HepG2 (cell line): Measurements from ENCODE around the gene STYXL2. TPM values are rescaled to one million over a fixed set of nuclear protein-coding genes. Genes with fewer than 3 reads are reported as not detected.

ENCODE experiments used
- CENPT ChIP-seq: sonication (generic); formaldehyde crosslinking; IDR thresholded peaks from 2 replicates; pipeline ENCODE4 v1.8.0; 2022; ENCODE audit warnings: low read depth, mild to moderate bottlenecking, moderate library complexity, missing genetic modification reagents
- CTCF ChIP-seq: sonication (generic); formaldehyde crosslinking; IDR thresholded peaks from 2 replicates; pipeline ENCODE4 v1.5.0; 2020; ENCODE audit warnings: mild to moderate bottlenecking, missing genetic modification reagents, moderate library complexity
- ETV5 ChIP-seq: IDR thresholded peaks from 2 replicates; pipeline ENCODE4 v1.6.1; 2018; ENCODE audit warnings: missing biosample characterization, missing genetic modification reagents, inconsistent platforms, borderline replicate concordance
- FOSL2 ChIP-seq: sonication (generic); formaldehyde crosslinking; IDR thresholded peaks from 2 replicates; pipeline ENCODE4 v1.4.0; 2020; ENCODE audit warnings: missing genetic modification reagents
- GABPA ChIP-seq, 2 experiments: IDR thresholded peaks; 2 replicates each; pipeline ENCODE4 v1.6.1; 2011 to 2016; ENCODE audit warnings: low read depth in 2 of 2, low read length in 1 of 2, missing biosample characterization in 1 of 2, missing genetic modification characterization in 1 of 2
- HCFC1 ChIP-seq: fragments of 150-350 bp; IDR thresholded peaks from 2 replicates; pipeline ENCODE4 v1.6.1; 2014; ENCODE audit warnings: low read depth, low read length
- HOXA3 ChIP-seq: sonication (generic); formaldehyde crosslinking; IDR thresholded peaks from 2 replicates; pipeline ENCODE4 v1.5.0; 2020; ENCODE audit warnings: missing genetic modification reagents
- MBNL3 ChIP-seq: fragments of 250-450 bp; sonication (Bioruptor Pico); conservative IDR thresholded peaks from 2 replicates; pipeline ENCODE4 v1.8.0; 2022; ENCODE audit warnings: mild to moderate bottlenecking, inconsistent platforms
- MEF2D ChIP-seq: sonication (generic); formaldehyde crosslinking; IDR thresholded peaks from 2 replicates; pipeline ENCODE4 v1.5.1; 2020; ENCODE audit warnings: mild to moderate bottlenecking, missing genetic modification reagents
- SIX4 ChIP-seq: sonication (generic); formaldehyde crosslinking; IDR thresholded peaks from 2 replicates; pipeline ENCODE4 v1.4.0; 2020; ENCODE audit warnings: missing genetic modification reagents
- TP53 ChIP-seq: sonication (generic); formaldehyde crosslinking; conservative IDR thresholded peaks from 2 replicates; pipeline ENCODE4 v1.4.0; 2020; ENCODE audit warnings: missing genetic modification reagents
- ZBTB49 ChIP-seq: sonication (generic); formaldehyde crosslinking; IDR thresholded peaks from 2 replicates; pipeline ENCODE4 v1.4.0; 2020; ENCODE audit warnings: missing genetic modification reagents, borderline replicate concordance
- ZFX ChIP-seq: sonication (generic); formaldehyde crosslinking; IDR thresholded peaks from 2 replicates; pipeline ENCODE4 v1.4.0; 2020; ENCODE audit warnings: mild to moderate bottlenecking, low read depth, missing genetic modification reagents, moderate library complexity
- ZNF142 ChIP-seq: sonication (generic); formaldehyde crosslinking; IDR thresholded peaks from 2 replicates; pipeline ENCODE4 v1.4.0; 2020; ENCODE audit warnings: missing genetic modification reagents
- ZNF20 ChIP-seq: sonication (generic); formaldehyde crosslinking; IDR thresholded peaks from 2 replicates; pipeline ENCODE4 v1.4.0; 2020; ENCODE audit warnings: mild to moderate bottlenecking, moderate library complexity, missing genetic modification reagents
- ZNF251 ChIP-seq: sonication (generic); formaldehyde crosslinking; IDR thresholded peaks from 2 replicates; pipeline ENCODE4 v1.9.0; 2021; ENCODE audit warnings: mild to moderate bottlenecking, missing genetic modification reagents
- ZNF317 ChIP-seq: sonication (generic); formaldehyde crosslinking; IDR thresholded peaks from 2 replicates; pipeline ENCODE4 v1.5.0; 2020; ENCODE audit warnings: mild to moderate bottlenecking, missing genetic modification reagents
- ZNF350 ChIP-seq: sonication (generic); formaldehyde crosslinking; IDR thresholded peaks from 2 replicates; pipeline ENCODE4 v1.4.0; 2020; ENCODE audit warnings: mild to moderate bottlenecking, low read depth, missing genetic modification reagents, borderline replicate concordance
- ZNF567 ChIP-seq: sonication (generic); formaldehyde crosslinking; IDR thresholded peaks from 2 replicates; pipeline ENCODE4 v1.8.1; 2023; ENCODE audit warnings: mild to moderate bottlenecking, missing genetic modification reagents, borderline replicate concordance
- ZNF616 ChIP-seq: sonication (generic); formaldehyde crosslinking; IDR thresholded peaks from 2 replicates; pipeline ENCODE4 v1.5.0; 2020; ENCODE audit warnings: low read depth, mild to moderate bottlenecking, missing genetic modification reagents
- polyA plus RNA-seq, 8 experiments: library from polyadenylated mRNA; depleted of rRNA in 3 of 8; stranded (reverse) in 7 of 8; unstranded in 1 of 8; fragments of >200 nt; fragmentation: Illumina TruSeq in 4 of 8; extraction: Trizol in 4 of 8; gene quantifications; 2 replicates each; pipeline versions ENCODE4 v1.2.1 to v1.2.3, GENCODE V29; 2011 to 2016; ENCODE audit warnings: low read depth in 4 of 8, missing spikeins in 1 of 8, mixed read lengths in 1 of 8; ENCODE audit not compliant: insufficient read depth in 1 of 8
- total RNA-seq, 5 experiments: library from RNA; depleted of rRNA; stranded (reverse); fragments of >200 nt; fragmentation: Illumina TruSeq; extraction: Trizol; gene quantifications; 2 replicates each; pipeline ENCODE4 v1.2.3, GENCODE V29; 2016; ENCODE audit warnings: low read depth in 1 of 5

Gene STYXL2
- total and polyA plus RNA-seq, 2 of the 13 experiments (the other 11 are each of a cell fraction or from before 2014, with no cell fraction given): not detected

- TF ChIP-seq ZNF142: no peak
- TF ChIP-seq ZNF317: no peak
- no peak for TF ChIP-seq ZNF350 (CRISPR knock-in tag)
- TF ChIP-seq HCFC1: no peak
- no peak for TF ChIP-seq ZNF251 (CRISPR knock-in tag)
- TF ChIP-seq TP53 (CRISPR knock-in tag): no peak
- no peak for TF ChIP-seq ZBTB49 (CRISPR knock-in tag)
- TF ChIP-seq CENPT (CRISPR knock-in tag): no peak
- TF ChIP-seq SIX4 (CRISPR knock-in tag): no peak
- no peak for TF ChIP-seq ZNF567 (CRISPR knock-in tag)
- TF ChIP-seq GABPA (IDR thresholded peaks at IDR 0.05; ENCODE audit: low read depth, low read length): no peak
- TF ChIP-seq GABPA (CRISPR knock-in tag; IDR thresholded peaks at IDR 0.05; ENCODE audit: low read depth): 0 out of 2 replicates have a peak, but pooled peaks have one; percentile 45
- no peak for TF ChIP-seq ZNF20
- no peak for TF ChIP-seq ZNF616 (CRISPR knock-in tag)
- TF ChIP-seq HOXA3 (CRISPR knock-in tag): 0 out of 2 replicates have a peak, but pooled peaks have one; percentile 27
- peak; percentile 89 for TF ChIP-seq CTCF
- TF ChIP-seq MEF2D: no peak
- peak; percentile 21; the same call in 1 of the 2 replicates for TF ChIP-seq FOSL2 (CRISPR knock-in tag)
- no peak for TF ChIP-seq MBNL3 (CRISPR knock-in tag)
- peak; percentile 92 for TF ChIP-seq ETV5
- TF ChIP-seq ZFX (CRISPR knock-in tag): peak; percentile 32; the same call in 1 of the 2 replicates
These were observed 34.6 kb upstream of the STYXL2 start (continued) for GRCh38 chr1:167059045-167059808.
